Measurements from ENCODE around the gene UGT1A9. TPM values are rescaled to one million over a fixed set of nuclear protein-coding genes. Genes with fewer than 3 reads are reported as not detected.

Gene UGT1A9
- total RNA-seq, 1 experiment from 2014 or later = not detected

GRCh38 chr2:233680361-233681045 is 8.8 kb downstream of the UGT1A9 start:
- Histone ChIP-seq H3K9me2 (ENCODE audit: insufficient read depth) (peaks cover 4% of the 10 kb centered on the region; the same call in 1 of the 2 replicates), H3K4me1 (replicated peaks; ENCODE audit: insufficient read depth) (no peaks in the 10 kb centered on the region), H3K79me2 (ENCODE audit: low read depth) (no peaks in the 10 kb centered on the region), H3K36me3 (ENCODE audit: low read depth) (no peaks in the 10 kb centered on the region), H3K27me3 (ENCODE audit: insufficient read depth, low read depth) (no peaks in the 10 kb centered on the region), H3K9me3 (ENCODE audit: insufficient read depth, low read depth) (0 out of 2 replicates have a peak, but pooled peaks cover 4% of the 10 kb centered on the region), H3K27ac (no peak overlapping the region), H4K20me1 (ENCODE audit: insufficient read depth) (no peaks in the 10 kb centered on the region), H3K4me2 (no peak overlapping the region), H2AFZ (no peak overlapping the region; the same call in 1 of the 2 replicates), H3K4me3 (no peak overlapping the region), H3F3A (ENCODE audit: insufficient read depth, low read depth) (no peaks in the 10 kb centered on the region)
- CTCF ChIA-PET = no interaction called here
- intact Hi-C loops (cut with micrococcal nuclease; ENCODE audit: unreplicated experiment) = no loop called here
- no peak for TF ChIP-seq CTCF (conservative IDR thresholded peaks at IDR 0.05)
- no peak for TF ChIP-seq EZH2 (IDR thresholded peaks at IDR 0.05; ENCODE audit: low read depth)
- BruUV-seq (replicated peaks) = no TSS peak
- POLR2A ChIA-PET (ENCODE audit: unreplicated experiment) = interaction anchor here (0.6 kb wide), 1 partner anchor 114 kb away, joined by 3 read pairs; the partner anchor contains the start of gene USP40
- peak in 1 of 2 experiments; percentile 32 for DNase-seq

- H3K4me1 ChIP-seq (replicated peaks; ENCODE audit: insufficient read depth) = no peaks in the 10 kb centered on the region
- 0 out of 2 replicates have a peak, but pooled peaks cover 4% of the 10 kb centered on the region for H3K9me3 ChIP-seq (ENCODE audit: insufficient read depth, low read depth)
- intact Hi-C loops (cut with micrococcal nuclease; ENCODE audit: unreplicated experiment) = no loop called here
- H3F3A ChIP-seq (ENCODE audit: insufficient read depth, low read depth) = no peaks in the 10 kb centered on the region
- peak in 1 of 2 experiments; percentile 31 for DNase-seq
- POLR2A ChIA-PET (ENCODE audit: unreplicated experiment) = interaction anchor here (0.6 kb wide), 1 partner anchor 115 kb away, joined by 7 read pairs; no protein-coding TSS in a partner anchor
- CTCF ChIA-PET = no interaction called here
- no peaks in the 10 kb centered on the region for H4K20me1 ChIP-seq (ENCODE audit: insufficient read depth)
- no peak within 1 kb of the TSS for H3K4me3 ChIP-seq
- H3K4me2 ChIP-seq = no peak within 1 kb of the TSS
- H3K79me2 ChIP-seq (ENCODE audit: low read depth) = no peaks in the 10 kb centered on the region
- H3K27ac ChIP-seq = no peak within 1 kb of the TSS
- no peaks in the 10 kb centered on the region for H3K36me3 ChIP-seq (ENCODE audit: low read depth)
- no TSS peak for BruUV-seq (replicated peaks)
- TF ChIP-seq CTCF (conservative IDR thresholded peaks at IDR 0.05) (no peak), EZH2 (IDR thresholded peaks at IDR 0.05; ENCODE audit: low read depth) (no peak)
- no peaks in the 10 kb centered on the region for H3K9me2 ChIP-seq (ENCODE audit: insufficient read depth)
- no peaks in the 10 kb centered on the region for H3K27me3 ChIP-seq (ENCODE audit: insufficient read depth, low read depth)
- H2AFZ ChIP-seq = no peak within 1 kb of the TSS
Observed at GRCh38 chr2:233681521-233682099, 9.9 kb downstream of the UGT1A9 start, which contains the start of gene UGT1A7. Gene UGT1A7 (plus strand): TSS chr2:233681901. CDS start chr2:233681938, 37 bp downstream.

GRCh38 chr2:233684640-233685039 is 12.9 kb downstream of the UGT1A9 start:
- H4K20me1 ChIP-seq (ENCODE audit: insufficient read depth) = no peaks in the 10 kb centered on the region
- no TSS peak for BruUV-seq (replicated peaks)
- no peaks in the 10 kb centered on the region for H3K36me3 ChIP-seq (ENCODE audit: low read depth)
- no peak overlapping the region for H3K4me2 ChIP-seq
- no peak overlapping the region for H3K4me3 ChIP-seq
- H3K4me1 ChIP-seq (replicated peaks; ENCODE audit: insufficient read depth) = peaks cover 18% of the 10 kb centered on the region
- CTCF ChIA-PET = no interaction called here
- no peaks in the 10 kb centered on the region for H3K9me2 ChIP-seq (ENCODE audit: insufficient read depth)
- H3F3A ChIP-seq (ENCODE audit: insufficient read depth, low read depth) = peaks cover 17% of the 10 kb centered on the region
- POLR2A ChIA-PET (ENCODE audit: unreplicated experiment) = no interaction called here
- no peaks in the 10 kb centered on the region for H3K27me3 ChIP-seq (ENCODE audit: insufficient read depth, low read depth)
- H3K27ac ChIP-seq = no peak overlapping the region
- no peak for TF ChIP-seq CTCF (conservative IDR thresholded peaks at IDR 0.05)
- TF ChIP-seq EZH2 (IDR thresholded peaks at IDR 0.05; ENCODE audit: low read depth) = no peak
- no peak for DNase-seq
- H3K9me3 ChIP-seq (ENCODE audit: insufficient read depth, low read depth) = 0 out of 2 replicates have a peak, but pooled peaks cover 4% of the 10 kb centered on the region
- intact Hi-C loops (cut with micrococcal nuclease; ENCODE audit: unreplicated experiment) = no loop called here
- no peak overlapping the region for H2AFZ ChIP-seq
- H3K79me2 ChIP-seq (ENCODE audit: low read depth) = no peaks in the 10 kb centered on the region

Data from PC-9 (cell line).